Loucy (cell line): Measurements from ENCODE around the gene DEFB124.

Experiments used
- H2AFZ ChIP-seq: fragments of 200-600 bp; sonication (generic); 2 replicates; pipeline ENCODE4 v1.6.0; 2016; ENCODE audit warnings: antibody characterized with exemption, mild to moderate bottlenecking, low read length, moderate library complexity
- H3F3A ChIP-seq: fragments of 200-600 bp; 2 replicates; pipeline ENCODE4 v1.6.0; 2016; ENCODE audit warnings: antibody characterized with exemption, low read depth, mild to moderate bottlenecking
- H3K27me3 ChIP-seq: fragments of 200-600 bp; sonication (generic); 2 replicates; pipeline ENCODE4 v1.6.1; 2014; ENCODE audit warnings: low read length, mild to moderate bottlenecking; ENCODE audit not compliant: insufficient read depth, poor library complexity, severe bottlenecking
- H3K36me3 ChIP-seq: fragments of 200-600 bp; sonication (generic); 2 replicates; pipeline ENCODE4 v1.6.1; 2016; ENCODE audit warnings: low read length; ENCODE audit not compliant: insufficient read depth
- H3K4me1 ChIP-seq: fragments of 200-600 bp; sonication (generic); 2 replicates; pipeline ENCODE4 v1.5.1; 2014; ENCODE audit warnings: low read length, mild to moderate bottlenecking; ENCODE audit not compliant: insufficient read depth, poor library complexity, severe bottlenecking
- H3K4me2 ChIP-seq: fragments of 200-600 bp; sonication (generic); 2 replicates; pipeline ENCODE4 v1.6.0; 2014; ENCODE audit warnings: antibody characterized with exemption, low read length, low read depth, mild to moderate bottlenecking; ENCODE audit not compliant: poor library complexity, severe bottlenecking
- H3K4me3 ChIP-seq: fragments of 200-600 bp; sonication (generic); 2 replicates; pipeline ENCODE4 v1.5.1; 2014; ENCODE audit warnings: low read length, mild to moderate bottlenecking, mixed read lengths; ENCODE audit not compliant: poor library complexity, severe bottlenecking
- H3K79me2 ChIP-seq: fragments of 200-600 bp; sonication (generic); 2 replicates; pipeline ENCODE4 v1.6.1; 2014; ENCODE audit warnings: low read length; ENCODE audit not compliant: insufficient read depth
- H3K9ac ChIP-seq: fragments of 200-600 bp; sonication (generic); 2 replicates; pipeline ENCODE4 v1.6.0; 2014; ENCODE audit warnings: mild to moderate bottlenecking, low read depth, low read length, moderate library complexity; ENCODE audit not compliant: poor library complexity, severe bottlenecking
- H3K9me2 ChIP-seq: fragments of 200-600 bp; sonication (generic); replicated peaks from 2 replicates; pipeline ENCODE4 v1.6.1; 2016; ENCODE audit warnings: low read depth, low read length, mixed read lengths
- H3K9me3 ChIP-seq: fragments of 200-600 bp; sonication (generic); 2 replicates; pipeline ENCODE4 v1.6.1; 2014; ENCODE audit warnings: mild to moderate bottlenecking, antibody characterized with exemption, low read length, low read depth; ENCODE audit not compliant: insufficient read depth
- H4K20me1 ChIP-seq: fragments of 200-600 bp; sonication (generic); 2 replicates; pipeline ENCODE4 v1.6.0; 2014; ENCODE audit warnings: antibody characterized with exemption, low read length, mild to moderate bottlenecking; ENCODE audit not compliant: insufficient read depth, poor library complexity, severe bottlenecking
- EZH2phosphoT487 ChIP-seq: fragments of 200-600 bp; IDR thresholded peaks from 2 replicates; pipeline ENCODE4 v1.6.1; 2018; ENCODE audit warnings: antibody characterized with exemption, mild to moderate bottlenecking, moderate library complexity, borderline replicate concordance
- TF ChIP-seq, protein P1 (sequence below): fragments of 200-600 bp; sonication (generic); conservative IDR thresholded peaks from 2 replicates; pipeline ENCODE4 v1.5.1; 2014; ENCODE audit warnings: mild to moderate bottlenecking, antibody characterized with exemption, low read length

Gene DEFB124

GRCh38 chr20:31454361-31454760, 20.6 kb downstream of the DEFB124 start:
- TF ChIP-seq EZH2phosphoT487 = no peak
- Histone ChIP-seq H3K9me3 (no peaks in the 10 kb centered on the region), H3K4me2 (no peak overlapping the region), H3K36me3 (no peaks in the 10 kb centered on the region), H4K20me1 (no peaks in the 10 kb centered on the region), H3F3A (no peaks in the 10 kb centered on the region), H3K4me3 (no peak overlapping the region), H3K79me2 (no peaks in the 10 kb centered on the region), H3K9me2 (no peaks in the 10 kb centered on the region), H2AFZ (no peak overlapping the region), H3K4me1 (no peaks in the 10 kb centered on the region), H3K27me3 (no peaks in the 10 kb centered on the region), H3K9ac (no peak overlapping the region)

GRCh38 chr20:31452575-31452974, 22.4 kb downstream of the DEFB124 start:
- Histone ChIP-seq H3K27me3 (no peaks in the 10 kb centered on the region), H3K4me2 (no peak overlapping the region), H3F3A (no peaks in the 10 kb centered on the region), H3K36me3 (no peaks in the 10 kb centered on the region), H3K4me3 (no peak overlapping the region), H3K4me1 (no peaks in the 10 kb centered on the region), H3K79me2 (no peaks in the 10 kb centered on the region), H2AFZ (no peak overlapping the region), H3K9me2 (no peaks in the 10 kb centered on the region), H3K9ac (no peak overlapping the region), H3K9me3 (no peaks in the 10 kb centered on the region), H4K20me1 (no peaks in the 10 kb centered on the region)
- TF ChIP-seq, protein P1, sequence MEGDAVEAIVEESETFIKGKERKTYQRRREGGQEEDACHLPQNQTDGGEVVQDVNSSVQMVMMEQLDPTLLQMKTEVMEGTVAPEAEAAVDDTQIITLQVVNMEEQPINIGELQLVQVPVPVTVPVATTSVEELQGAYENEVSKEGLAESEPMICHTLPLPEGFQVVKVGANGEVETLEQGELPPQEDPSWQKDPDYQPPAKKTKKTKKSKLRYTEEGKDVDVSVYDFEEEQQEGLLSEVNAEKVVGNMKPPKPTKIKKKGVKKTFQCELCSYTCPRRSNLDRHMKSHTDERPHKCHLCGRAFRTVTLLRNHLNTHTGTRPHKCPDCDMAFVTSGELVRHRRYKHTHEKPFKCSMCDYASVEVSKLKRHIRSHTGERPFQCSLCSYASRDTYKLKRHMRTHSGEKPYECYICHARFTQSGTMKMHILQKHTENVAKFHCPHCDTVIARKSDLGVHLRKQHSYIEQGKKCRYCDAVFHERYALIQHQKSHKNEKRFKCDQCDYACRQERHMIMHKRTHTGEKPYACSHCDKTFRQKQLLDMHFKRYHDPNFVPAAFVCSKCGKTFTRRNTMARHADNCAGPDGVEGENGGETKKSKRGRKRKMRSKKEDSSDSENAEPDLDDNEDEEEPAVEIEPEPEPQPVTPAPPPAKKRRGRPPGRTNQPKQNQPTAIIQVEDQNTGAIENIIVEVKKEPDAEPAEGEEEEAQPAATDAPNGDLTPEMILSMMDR = no peak
- no peak for TF ChIP-seq EZH2phosphoT487

DNA sequence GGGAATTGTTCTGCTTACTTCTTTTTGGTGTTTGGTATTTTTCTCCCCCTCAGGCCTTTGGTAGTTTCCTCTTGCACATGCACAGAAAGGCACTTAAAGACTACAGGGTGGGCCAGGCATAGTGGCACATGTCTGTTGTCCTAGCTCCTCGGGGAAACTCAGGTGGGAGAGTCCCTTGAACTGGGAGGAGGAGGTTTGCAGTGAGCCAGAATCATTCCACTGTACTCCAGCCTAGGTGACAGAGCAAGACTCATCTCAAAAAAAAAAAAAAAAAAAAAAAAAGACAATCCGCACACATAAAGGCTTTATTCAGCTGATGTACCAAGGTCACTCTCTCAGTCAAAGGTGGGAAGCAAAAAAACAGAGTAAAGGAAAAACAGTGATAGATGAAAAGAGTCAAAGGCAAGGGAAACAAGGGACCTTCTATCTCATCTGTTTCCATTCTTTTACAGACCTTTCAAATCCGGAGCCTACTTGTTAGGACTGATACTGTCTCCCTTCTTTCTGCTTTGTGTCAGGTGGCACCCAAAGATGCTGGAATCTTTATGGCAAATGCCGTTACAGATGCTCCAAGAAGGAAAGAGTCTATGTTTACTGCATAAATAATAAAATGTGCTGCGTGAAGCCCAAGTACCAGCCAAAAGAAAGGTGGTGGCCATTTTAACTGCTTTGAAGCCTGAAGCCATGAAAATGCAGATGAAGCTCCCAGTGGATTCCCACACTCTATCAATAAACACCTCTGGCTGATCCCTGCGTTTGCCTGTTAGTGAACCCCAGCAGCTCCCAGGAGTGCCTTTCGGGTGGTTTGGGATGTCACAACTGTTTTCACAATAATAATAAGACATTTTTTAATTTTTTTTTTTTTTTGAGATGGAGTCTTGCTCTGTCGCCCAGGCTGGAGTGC, 25.2 kb downstream of the DEFB124 start:
- Histone ChIP-seq H3K9me2 (no peaks in the 10 kb centered on the region), H4K20me1 (no peaks in the 10 kb centered on the region), H2AFZ (no peak overlapping the region), H3K9me3 (no peaks in the 10 kb centered on the region), H3K4me2 (no peak overlapping the region), H3K4me1 (no peaks in the 10 kb centered on the region), H3K79me2 (no peaks in the 10 kb centered on the region), H3K9ac (no peak overlapping the region), H3F3A (no peaks in the 10 kb centered on the region), H3K27me3 (no peaks in the 10 kb centered on the region), H3K4me3 (no peak overlapping the region), H3K36me3 (no peaks in the 10 kb centered on the region)
- TF ChIP-seq, protein P1 = no peak
- no peak for TF ChIP-seq EZH2phosphoT487
